ENCODE data around the gene GPALPP1.
"Not testable (repeated sequence)": the region's sequence is repeated elsewhere in the genome, so short reads cannot be mapped to it uniquely, and the experiment has no call there.

The GPALPP1 gene

GRCh38 chr13:45060062-45060461, 70.7 kb downstream of the GPALPP1 start:
- DNase-seq (ENCODE audit: low read depth in 1 of 2, low spot score in 1 of 2), result no peak

- DNase-seq (ENCODE audit: low read depth in 1 of 2, low spot score in 1 of 2), result no peak
Observed at GRCh38 chr13:45063261-45063860, 74.0 kb downstream of the GPALPP1 start.

GRCh38 chr13:45063889-45064288, 74.6 kb downstream of the GPALPP1 start:
- not testable (repeated sequence) for DNase-seq (ENCODE audit: low read depth in 1 of 2, low spot score in 1 of 2)

- no peak for DNase-seq (ENCODE audit: low read depth in 1 of 2, low spot score in 1 of 2)
Observed at GRCh38 chr13:45064889-45065288, 75.6 kb downstream of the GPALPP1 start.

- DNase-seq (ENCODE audit: low read depth in 1 of 2, low spot score in 1 of 2), result no peak
Observed at GRCh38 chr13:45068036-45069001, 79.0 kb downstream of the GPALPP1 start.

- DNase-seq (ENCODE audit: low read depth in 1 of 2, low spot score in 1 of 2), result no peak
Observed at GRCh38 chr13:45073809-45074208, 84.5 kb downstream of the GPALPP1 start.

GRCh38 chr13:45074721-45075120, 85.4 kb downstream of the GPALPP1 start:
- DNase-seq (ENCODE audit: low read depth in 1 of 2, low spot score in 1 of 2), result no peak

- no peak for DNase-seq (ENCODE audit: low read depth in 1 of 2, low spot score in 1 of 2)
Observed at GRCh38 chr13:45078003-45078402, 88.7 kb downstream of the GPALPP1 start.

Measured in activated T-helper 1 cell treated with anti-CD3 and anti-CD28 coated beads, Interleukin-2, amount 50 U/mL, for 16 hours (primary cell).